Measurements from ENCODE around the gene TRIM10.
"Not testable (repeated sequence)": the region's sequence is repeated elsewhere in the genome, so short reads cannot be mapped to it uniquely, and the experiment has no call there.

Gene TRIM10

DNA sequence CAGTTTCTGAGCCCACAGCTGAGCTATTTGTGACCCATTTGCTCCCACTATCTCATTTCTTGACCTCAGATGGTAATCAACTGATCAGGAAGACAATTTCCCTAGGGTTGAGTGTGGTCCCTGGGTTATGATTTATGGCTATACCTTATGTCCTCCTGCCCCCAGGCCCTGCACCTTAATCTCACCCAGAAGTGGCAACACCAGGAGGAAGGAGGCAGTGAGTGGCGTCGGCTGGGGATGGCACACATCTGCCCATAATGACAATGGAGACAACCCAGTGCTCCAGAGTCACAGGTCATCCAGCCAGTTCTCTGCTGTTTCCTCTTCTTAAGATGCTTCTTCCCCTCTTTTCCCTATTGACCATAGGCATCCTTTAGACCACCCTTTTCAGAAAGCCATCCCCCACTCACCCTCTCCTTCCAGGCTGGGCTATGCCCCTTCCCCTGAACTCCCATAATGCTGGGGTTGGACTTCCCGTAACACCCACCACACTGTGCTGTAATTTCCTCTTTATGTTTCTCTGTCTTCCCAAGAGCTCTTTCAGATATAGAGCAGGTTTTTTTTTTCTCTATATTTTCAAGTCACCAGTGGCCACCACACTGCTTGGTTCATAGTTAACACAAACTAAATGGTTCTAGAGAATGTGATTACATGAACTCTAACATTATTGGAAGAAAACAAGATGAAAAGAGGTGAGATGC lies 8.0 kb downstream of the TRIM10 start:
- DNase-seq, result no peak

DNA sequence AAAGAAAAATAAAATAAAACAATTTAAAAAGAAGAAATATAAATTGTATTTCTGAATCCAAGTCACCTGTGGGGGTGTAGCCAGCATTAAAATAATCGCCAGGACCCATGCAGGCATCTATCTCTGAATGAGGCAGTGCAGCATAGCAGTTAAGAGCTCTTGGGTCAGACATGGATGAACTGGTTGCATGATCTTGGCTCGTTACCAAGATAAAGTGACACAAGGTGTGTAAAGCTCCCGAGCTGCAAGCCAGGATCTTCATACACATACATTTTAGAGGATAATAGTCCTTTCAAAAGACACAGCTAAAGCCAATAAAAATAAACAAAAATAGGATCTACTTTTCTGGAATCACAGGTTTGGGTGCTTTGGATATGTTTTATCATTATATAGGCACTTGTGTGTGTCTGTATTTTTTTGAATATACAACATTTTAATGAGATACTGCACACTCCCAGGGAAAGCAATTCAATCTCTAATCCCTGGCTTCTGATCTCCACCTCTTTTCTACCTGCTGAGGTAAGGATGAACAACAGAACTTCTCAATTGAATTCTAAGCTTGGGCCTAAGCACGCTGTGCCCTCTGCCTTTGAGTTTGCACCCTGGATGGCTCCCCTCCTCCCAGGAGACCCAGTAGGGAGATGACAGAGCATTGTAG lies 8.9 kb downstream of the TRIM10 start:
- no peak for DNase-seq

DNA sequence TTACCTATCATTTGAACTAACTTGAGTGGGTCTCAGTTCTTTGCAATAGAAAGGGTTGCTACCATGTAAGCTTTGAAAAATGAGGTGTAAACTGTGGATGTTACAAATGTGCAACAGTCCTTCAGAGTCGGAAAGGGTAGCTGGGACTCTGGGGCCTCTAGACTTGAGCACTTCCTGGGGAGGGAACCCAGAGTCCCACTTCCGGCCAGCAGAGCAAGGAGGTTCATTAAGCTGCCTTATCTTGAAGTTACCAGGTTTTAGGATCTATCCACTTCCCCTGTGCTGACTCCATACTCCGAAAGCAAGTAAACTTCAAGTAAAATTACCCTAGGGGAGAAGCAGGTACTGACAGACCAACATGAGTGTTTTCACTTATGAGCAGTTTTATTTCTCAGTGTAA lies 9.4 kb downstream of the TRIM10 start:
- DNase-seq, result no peak

DNA sequence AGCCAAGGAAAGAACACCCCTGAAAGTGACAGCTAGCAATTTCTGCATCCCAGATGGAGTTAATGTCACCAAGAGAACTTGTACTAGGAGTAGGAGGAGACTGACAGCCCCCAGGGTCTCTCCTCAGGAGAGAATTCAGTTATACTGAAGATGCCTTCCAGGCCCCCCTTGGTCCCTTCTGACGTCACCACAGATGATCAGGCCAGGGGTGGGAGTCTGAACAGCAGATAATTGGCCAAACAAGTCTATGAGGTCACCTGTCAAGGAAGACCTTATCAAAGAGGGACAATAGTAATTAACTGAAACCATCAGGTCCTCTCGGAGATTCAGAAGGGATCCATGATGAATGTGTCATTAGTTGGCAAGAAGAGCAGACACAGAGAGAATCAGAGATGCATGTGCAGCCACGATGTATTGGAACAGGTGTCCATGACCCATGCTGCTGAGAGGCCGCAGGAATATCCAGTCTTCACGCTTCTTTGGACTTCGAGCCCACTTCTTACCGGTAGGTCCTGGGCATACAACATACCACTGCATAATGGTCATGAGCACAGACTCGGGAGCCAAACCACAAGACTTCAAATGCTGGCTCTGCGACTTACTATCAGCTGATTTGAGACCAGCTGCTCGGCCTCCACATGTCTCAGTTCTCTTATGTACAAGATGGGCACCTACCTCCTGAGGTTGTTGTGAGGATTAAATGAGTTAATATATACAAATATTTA lies 10.2 kb downstream of the TRIM10 start:
- DNase-seq, result no peak

DNA sequence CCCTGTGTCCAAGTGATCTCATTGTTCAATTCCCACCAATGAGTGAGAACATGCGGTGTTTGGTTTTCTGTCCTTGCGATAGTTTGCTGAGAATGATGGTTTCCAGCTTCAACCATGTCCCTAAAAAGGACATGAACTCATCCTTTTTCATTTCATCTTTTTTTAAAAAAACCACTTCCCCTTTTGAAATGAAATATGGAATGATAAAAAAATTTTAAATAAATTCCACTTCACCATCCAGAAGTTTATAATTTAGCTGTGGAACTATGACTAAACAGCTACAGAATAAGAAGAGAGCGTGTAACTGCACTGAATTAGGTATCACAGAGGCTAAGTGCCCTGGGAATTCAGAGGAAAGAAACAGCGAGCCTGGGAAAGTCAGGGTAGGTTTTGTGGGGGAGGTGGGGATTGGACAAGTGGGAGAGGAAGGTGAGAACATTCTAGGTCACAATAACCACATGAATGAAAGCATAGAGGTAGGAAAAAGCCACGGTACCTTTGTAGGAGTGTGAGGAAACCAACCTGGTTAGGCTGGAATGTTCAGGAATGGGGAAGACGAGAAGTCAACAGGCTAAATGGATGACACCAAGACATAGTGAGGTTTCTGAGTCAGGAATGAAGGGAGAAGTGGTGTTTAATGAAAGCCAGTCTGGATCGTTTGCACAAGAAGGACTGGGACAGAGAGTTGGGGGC lies 11.0 kb downstream of the TRIM10 start:
- no peak for DNase-seq

DNA sequence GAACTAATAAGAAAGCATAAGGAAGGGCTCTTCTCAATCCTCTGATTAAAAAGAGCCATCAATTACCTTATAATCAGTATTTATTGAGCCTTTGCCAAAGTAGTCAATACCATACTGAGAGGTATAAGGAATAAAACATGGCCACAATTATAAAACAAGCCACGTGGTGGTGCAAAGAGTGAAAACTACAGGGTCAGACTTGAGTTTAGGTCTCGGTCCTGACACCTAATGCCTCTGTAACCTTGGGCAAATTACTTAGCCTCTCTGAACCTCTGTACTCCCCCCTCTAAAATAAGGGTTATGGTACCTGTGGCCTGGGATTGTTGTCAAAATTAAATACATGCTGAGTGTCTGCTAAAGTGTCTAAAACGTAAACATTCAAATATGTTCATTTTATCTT lies 11.8 kb downstream of the TRIM10 start:
- DNase-seq, result no peak

DNA sequence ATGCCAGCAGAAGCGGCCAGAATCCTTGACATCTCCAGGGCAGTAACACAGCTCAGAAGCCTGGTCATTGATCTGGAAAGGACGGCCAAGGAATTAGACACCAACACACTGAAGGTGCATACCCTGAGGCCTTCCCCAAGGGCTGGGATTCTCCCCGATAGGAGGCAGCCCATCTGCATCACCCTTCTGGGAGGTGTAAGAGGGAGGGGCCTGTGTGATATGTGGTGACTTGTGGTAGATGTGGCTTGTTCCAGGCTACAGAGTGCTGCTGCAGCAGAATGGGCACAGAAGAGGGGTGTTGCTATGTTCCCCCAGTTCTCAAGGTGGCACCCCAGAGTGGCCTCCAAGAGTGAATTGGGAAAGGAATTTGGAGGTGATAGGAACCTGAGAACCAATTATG lies 13.9 kb downstream of the TRIM10 start:
- DNase-seq, result no peak

DNA sequence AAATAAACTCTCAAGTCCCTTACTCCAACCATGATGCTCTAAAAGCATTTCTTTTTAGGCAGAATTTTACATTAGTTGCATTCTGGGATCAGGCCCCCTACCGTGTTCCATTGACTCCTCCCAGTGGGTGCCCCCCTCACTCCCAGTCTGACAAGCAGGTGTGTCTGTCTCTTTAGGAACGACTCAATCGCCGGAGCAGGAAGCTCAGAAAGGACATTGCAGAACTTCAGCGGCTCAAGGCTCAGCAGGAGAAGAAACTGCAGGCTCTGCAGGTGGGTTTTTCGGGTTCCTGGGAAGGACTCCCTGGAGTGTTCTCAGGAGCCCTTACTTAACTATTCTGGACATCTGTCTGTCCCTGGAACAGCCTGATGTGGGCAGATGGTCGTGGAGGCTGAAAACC lies 15.2 kb downstream of the TRIM10 start:
- no peak for DNase-seq

DNA sequence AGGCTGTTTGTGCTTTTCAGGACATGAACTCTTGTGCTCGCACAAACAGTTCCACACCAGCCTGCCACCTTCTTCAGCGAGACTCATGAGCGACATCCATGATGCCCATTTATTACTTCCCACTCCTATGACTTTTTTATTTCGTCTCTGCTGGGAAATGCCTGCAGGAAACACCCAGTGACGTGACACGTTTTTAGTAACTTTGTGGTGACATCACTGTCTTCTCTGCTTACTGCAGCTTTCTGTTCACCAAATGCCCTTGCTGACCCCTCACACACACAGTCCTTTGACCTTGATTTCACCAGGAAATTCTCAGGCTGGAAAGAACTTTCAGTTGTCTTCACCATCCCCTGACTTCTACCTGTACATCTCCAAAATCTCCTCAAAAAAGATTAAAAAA lies 16.2 kb downstream of the TRIM10 start:
- DNase-seq, result no peak

DNA sequence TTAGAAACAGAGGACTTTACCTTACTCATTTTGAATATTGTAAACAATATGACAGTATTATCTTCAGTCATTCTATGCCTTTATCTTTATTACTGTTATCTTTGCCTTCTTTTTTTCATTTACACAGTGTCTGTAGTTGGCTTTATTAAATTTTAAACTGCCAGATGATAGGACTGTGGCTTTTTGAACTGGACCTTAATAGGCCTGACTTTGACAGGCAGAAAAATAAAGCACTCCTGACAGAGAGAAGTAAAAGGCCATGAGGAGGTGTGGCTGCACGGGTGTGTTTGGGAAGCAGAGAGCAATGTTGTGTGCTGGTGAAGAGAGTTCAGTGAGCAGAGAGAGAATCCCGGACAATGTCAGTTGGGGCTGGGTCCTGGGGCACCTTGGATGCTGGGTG lies 17.2 kb downstream of the TRIM10 start:
- DNase-seq, result no peak

DNA sequence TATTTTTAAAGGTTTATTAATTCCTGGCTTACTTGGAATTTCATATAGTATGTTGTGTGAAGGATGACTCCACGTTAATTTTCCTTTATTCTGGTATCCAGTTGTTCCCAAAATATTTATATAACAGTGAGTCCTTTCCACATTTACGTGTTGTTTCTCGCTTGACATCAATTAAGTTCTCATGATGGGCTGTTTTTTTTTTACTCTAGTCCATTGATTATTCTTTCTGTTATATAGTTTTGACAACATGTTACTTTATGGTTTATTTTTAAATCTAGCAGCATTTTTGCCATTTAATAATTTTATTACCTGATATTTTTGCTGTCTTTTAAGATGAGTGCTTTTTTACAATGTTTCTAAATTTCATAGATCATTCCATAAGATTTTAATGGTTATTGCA lies 18.3 kb downstream of the TRIM10 start:
- no peak for DNase-seq

DNA sequence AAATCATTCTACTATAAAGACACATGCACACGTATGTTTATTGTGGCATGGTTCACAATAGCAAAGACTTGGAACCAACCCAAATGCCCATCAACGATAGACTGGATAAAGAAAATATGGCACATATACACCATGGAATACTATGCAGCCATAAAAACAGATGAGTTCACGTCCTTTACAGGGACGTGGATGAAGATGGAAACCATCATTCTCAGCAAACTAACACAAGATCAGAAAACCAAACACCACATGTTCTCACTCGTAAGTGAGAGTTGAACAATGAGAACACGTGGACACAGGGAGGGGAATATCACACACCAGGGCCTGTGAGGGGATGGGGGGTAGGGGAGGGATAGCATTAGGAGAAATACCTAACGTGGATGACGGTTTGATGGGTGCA lies 20.8 kb downstream of the TRIM10 start:
- DNase-seq, result not testable (repeated sequence)

DNA sequence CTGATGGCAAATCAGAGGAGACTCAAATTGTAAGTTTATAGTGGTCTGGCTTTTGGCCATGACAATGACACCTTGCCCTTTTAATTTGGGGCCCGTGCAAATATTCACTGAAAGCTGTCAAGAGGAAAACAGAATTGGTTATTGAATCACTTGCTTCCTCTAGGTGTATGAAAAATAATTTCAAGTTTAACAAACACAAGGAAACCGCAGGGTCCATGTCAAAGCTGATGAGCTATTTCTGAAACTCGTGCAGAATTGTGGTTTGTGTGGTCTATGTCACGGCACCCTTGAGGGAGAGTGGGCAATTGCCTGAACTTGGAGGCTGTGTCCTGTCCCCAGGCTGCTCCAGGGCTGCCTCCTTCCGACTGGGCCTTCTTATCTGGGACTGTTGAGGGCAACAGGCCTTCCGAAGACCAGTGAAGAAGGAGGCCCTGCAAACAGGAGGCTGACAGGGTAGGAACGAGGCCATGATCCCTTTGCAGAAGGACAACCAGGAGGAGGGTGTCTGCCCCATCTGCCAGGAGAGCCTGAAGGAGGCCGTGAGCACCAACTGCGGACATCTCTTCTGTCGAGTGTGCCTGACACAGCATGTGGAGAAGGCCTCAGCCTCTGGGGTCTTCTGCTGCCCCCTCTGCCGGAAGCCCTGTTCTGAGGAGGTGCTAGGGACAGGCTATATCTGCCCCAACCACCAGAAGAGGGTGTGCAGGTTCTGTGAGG lies 24.3 kb downstream of the TRIM10 start:
- no peak for DNase-seq

DNA sequence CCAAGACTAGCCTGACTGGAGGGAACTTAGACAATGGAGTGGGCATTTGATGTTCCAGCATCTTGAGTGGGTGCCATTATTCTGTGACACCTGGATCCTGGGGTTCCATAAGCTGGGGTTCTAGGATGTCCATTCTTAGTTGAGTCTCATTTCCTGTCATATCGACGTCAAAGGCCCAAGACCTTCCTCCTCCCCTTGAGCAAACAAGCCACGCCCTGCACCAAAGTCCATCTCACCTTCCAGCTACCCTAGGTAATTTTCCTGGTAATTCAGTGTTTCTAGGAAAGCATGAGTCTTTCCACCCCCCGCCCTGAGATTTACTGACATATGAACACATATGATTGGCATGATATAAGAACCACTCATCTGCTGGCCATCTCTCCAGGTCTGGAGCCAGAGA lies 25.3 kb downstream of the TRIM10 start, which contains the start of gene TRIM40:
Gene TRIM40, plus strand, starts transcription at position 384 of the 400 bp plus-strand sequence. CDS start 897 bp downstream, outside the sequence.
- DNase-seq, result no peak

DNA sequence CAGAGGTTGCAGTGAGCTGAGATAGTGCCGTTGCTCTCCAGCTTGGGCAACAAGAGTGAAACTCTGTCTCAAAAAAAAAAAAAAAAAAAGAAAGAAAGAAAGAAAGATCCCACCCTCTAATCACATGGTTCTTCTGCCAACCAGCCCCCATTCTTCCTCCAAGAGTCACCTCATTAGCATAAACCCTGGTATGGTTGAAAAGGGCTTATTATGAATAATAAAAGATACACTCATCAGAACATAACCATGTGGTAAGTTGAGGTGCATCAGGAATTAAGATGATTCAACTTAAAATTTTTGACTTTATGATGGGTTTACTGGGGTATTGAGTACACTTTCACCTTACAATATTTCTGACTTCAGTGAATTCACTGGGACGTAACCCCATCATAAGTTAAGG lies 25.9 kb downstream of the TRIM10 start:
- DNase-seq, result no peak

DNA sequence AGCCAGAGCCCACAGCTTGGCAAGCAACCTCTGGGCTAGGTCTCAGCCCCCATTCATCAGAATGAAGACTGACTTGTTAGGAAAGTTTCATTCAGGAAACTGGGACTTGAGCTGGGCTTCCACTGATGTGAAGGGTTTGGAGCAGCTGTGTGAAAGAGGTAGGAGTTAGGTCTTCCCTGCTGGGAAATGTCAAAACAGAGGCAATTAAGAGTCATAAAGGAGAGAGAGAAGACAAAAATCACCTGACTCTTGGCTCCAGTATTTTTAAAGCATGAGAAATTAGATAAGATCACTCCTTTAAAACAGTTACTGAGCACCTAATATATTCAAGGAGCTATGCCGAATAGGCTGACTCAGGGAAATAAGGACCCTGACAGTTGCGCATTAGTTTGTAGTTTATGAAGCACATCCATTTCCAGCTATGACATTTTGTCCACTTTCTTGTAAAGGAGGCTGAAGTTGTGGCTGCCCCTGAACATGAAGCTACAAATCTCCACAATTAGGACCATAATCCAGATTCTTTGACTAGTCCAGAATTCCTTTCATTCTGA lies 29.0 kb downstream of the TRIM10 start:
- no peak for DNase-seq

DNA sequence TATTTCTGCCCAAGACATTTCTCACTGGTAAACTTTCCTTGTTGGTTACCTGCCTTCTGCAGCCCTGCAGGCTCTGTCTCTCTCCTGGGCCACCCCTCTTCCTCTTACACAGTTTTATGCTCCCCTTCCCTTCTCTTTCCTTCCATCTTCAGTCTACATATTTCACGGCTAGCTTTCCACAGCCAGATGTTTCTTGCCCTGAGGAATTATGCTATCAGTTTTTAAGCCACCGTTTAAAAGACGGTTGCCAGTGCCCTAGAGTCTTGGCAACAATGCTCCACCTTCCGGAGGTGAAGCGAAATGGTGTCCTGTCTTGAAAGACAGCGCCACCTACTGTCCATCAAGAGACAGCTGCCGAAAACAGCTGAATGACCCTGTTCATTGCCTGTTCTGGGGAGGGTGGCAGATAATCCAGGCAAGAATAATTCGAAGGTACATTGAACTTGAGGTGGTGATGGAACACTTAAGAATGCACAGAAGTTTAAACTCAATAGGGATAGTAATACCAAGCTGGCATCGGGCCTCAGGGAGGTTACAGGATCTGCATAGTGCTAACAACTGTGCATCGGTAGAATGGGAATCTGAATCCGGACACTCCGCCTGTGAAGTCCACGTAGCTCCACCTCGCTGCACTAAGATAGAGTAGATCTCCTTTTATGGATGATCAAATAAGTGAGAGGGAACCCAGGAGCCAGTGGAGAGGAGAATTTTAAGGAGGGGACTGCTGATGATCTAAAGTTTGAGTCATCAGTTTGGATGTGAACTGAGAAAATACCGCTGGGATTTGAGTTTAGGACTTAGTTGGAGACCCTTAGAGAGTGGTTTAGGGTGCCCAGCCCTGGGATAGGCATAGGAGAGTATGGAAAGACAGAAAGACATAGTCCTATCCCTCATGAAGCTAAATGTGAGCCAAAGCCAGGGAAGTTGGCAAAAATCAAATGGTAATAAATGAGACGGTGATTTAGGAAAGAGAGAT lies 29.8 kb downstream of the TRIM10 start:
- DNase-seq, result peak; percentile 81

DNA sequence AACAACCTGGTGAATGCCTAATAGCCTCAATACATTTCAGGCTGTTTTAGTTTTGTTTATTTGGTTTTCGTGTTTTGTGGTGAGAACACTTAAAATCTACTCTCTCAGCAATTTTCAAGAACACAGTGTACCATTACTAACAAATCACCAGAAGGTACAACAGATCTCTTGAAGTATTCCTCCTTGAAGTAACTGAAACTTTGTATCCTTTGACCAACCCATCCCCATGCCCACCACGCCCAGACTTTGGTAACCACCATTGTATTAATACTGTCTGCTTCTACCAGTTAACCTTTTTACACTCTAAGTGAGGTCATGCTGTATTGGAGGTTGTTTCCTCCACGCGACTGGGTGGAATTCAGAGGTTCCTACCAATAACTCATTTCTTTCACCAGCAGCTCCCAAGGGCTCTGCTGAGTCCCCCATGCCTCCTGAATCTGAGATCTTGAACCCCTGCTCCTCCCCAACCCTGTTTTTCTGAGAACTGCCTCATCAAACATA lies 30.8 kb downstream of the TRIM10 start:
- no peak for DNase-seq

DNA sequence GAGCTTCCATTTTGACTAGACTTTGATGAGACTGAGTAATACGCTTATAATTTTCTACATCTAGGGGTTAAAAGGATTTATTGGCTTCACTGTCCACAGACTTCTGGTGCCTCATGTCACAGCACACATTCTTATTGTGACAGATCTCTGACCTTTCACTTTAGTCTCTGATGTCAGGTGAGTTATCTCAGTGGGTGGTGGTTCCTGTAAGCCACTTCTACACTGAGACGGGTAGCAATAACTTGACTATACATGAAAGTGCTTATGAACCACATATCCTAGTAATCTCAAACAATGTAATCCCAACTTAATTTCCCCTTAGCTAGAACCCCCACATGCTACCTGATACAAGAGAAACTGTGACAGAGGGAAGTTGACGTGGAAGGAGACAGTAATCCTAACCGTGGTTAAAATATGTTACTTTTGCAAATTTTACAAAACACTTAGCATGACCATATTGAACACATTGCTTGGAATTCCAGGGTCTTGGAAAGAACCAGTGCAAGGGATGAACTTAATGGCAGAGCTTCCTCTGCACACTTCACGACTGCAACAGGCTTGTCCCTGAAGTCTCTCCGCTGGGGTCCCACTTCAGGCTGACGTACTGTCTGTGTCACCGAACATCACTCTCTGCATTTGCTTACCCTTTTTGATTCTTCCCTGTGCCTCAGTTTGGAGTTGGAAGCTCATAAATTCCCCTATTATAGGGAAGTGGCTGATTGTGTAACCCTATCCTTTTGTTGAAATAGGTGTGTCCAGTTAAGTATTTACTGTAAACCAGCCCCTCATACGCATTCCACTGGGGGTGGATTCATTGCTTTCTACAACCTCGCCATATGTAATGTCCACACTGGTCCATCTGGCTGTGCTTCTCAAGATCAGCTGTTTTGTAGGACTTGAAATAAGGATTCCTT lies 31.5 kb downstream of the TRIM10 start:
- no peak for DNase-seq

Measured in NCI-H146 (cell line).